Lower leg skin (tissue), 4 donors: ENCODE results near the gene PDS5B. TPM values are rescaled to one million over a fixed set of nuclear protein-coding genes. Genes with fewer than 3 reads are reported as not detected.

Source experiments
- DNase-seq, 2 donors: peaks; one replicate each; pipeline ENCODE4 v3.0.0-alpha.2; 2019; ENCODE audit warnings: low spot score in 2 of 2
- H3K4me3 ChIP-seq: fragments of 200-600 bp; sonication (generic); 2 replicates; pipeline ENCODE4 v1.5.1; 2017; ENCODE audit warnings: mild to moderate bottlenecking, low read depth; ENCODE audit not compliant: poor library complexity, severe bottlenecking
- CTCF ChIP-seq, 3 donors: fragments of 450-650 bp; IDR thresholded peaks; one replicate each; pipeline ENCODE4 v1.5.1; 2016; ENCODE audit warnings: antibody characterized with exemption in 3 of 3, mild to moderate bottlenecking in 3 of 3, moderate library complexity in 2 of 3
- POLR2A ChIP-seq, 2 donors: fragments of 450-650 bp; IDR thresholded peaks; one replicate each; pipeline ENCODE4 v1.6.1; 2016 to 2017; ENCODE audit warnings: antibody characterized with exemption in 2 of 2, mild to moderate bottlenecking in 1 of 2, moderate library complexity in 1 of 2
- WGBS, 2 donors: methylation state at CpG; one replicate each; pipeline ENCODE4 v1.1.5; 2018; 5-methylcytosine and 5-hydroxymethylcytosine counted together
- intact Hi-C: fragments of 100-400 bp; cut with DNase I; formaldehyde crosslinking; loops from one replicate; pipeline ENCODE4 v1.15.0; 2023; ENCODE audit warnings: low total_unique reads
- total RNA-seq, 4 donors: library from RNA; depleted of rRNA; stranded (reverse); fragments of >200 nt; gene quantifications; one replicate each; pipeline ENCODE4 v1.1.0, GENCODE V29; 2016

PDS5B gene
- total RNA-seq, 4 donors from 2014 or later: 18.5 to 25.4 (median 23.4) TPM

GRCh38 chr13:32577032-32577431 lies 9.2 kb upstream of the PDS5B start:
- H3K4me3 ChIP-seq: no peak overlapping the region
- 98 to 100% methylated on average over 3 of the region's 3 CpGs for WGBS, 2 donors
- intact Hi-C loops: no loop called here
- TF ChIP-seq POLR2A (IDR thresholded peaks at IDR 0.05): no peak
- TF ChIP-seq CTCF (IDR thresholded peaks at IDR 0.05): no peak
- no peak for DNase-seq

- 44 to 46% methylated on average over 3 of the region's 3 CpGs for WGBS, 2 donors
- no peak for DNase-seq
- intact Hi-C loops: no loop called here
- TF ChIP-seq CTCF (IDR thresholded peaks at IDR 0.05) (no peak), POLR2A (IDR thresholded peaks at IDR 0.05) (no peak)
- H3K4me3 ChIP-seq: no peak overlapping the region
Observed at GRCh38 chr13:32581177-32581786, 5.0 kb upstream of the PDS5B start.

GRCh38 chr13:32582281-32582680 lies 4.0 kb upstream of the PDS5B start:
- no peak for DNase-seq
- no peak overlapping the region for H3K4me3 ChIP-seq
- TF ChIP-seq POLR2A (IDR thresholded peaks at IDR 0.05) (no peak), CTCF (IDR thresholded peaks at IDR 0.05) (no peak)
- WGBS, 2 donors: 56 to 71% methylated on average over 2 of the region's 2 CpGs
- intact Hi-C loops: no loop called here

- no peak for DNase-seq
- TF ChIP-seq CTCF (IDR thresholded peaks at IDR 0.05) (no peak), POLR2A (IDR thresholded peaks at IDR 0.05) (no peak)
- intact Hi-C loops: no loop called here
- H3K4me3 ChIP-seq: no peak overlapping the region
- WGBS, 2 donors: 75 to 87% methylated on average over 2 of the region's 2 CpGs
Observed at GRCh38 chr13:32582991-32583390, 3.3 kb upstream of the PDS5B start.

GRCh38 chr13:32585550-32586079 lies 637 bp upstream of the PDS5B start:
- WGBS, 2 donors: 15 to 23% methylated on average over 8 of the region's 8 CpGs
- intact Hi-C loops: loop anchor here (5.0 kb wide), 1 partner anchor 957 kb away; no protein-coding TSS in a partner anchor
- H3K4me3 ChIP-seq: no peak overlapping the region
- DNase-seq: no peak
- TF ChIP-seq CTCF (IDR thresholded peaks at IDR 0.05) (no peak), POLR2A (IDR thresholded peaks at IDR 0.05) (no peak)
